RWPE2 (cell line): ENCODE data around the gene PKMYT1.

Experiments used
- ATAC-seq: fragments of 200-7000 bp; cut with Tn5 transposase; 3 replicates; pipeline ENCODE4 v1.9.1; 2021; ENCODE audit warnings: low read depth
- DNase-seq: peaks from one replicate; pipeline ENCODE4 v3.0.0-alpha.2; 2020; ENCODE audit warnings: low spot score
- H3K27ac ChIP-seq: fragments of 450-650 bp; 2 replicates; pipeline ENCODE4 v1.5.1; 2017; ENCODE audit warnings: mild to moderate bottlenecking; ENCODE audit not compliant: poor library complexity, severe bottlenecking
- H3K27me3 ChIP-seq: fragments of 250-450 bp; sonication (Bioruptor Pico); 2 replicates; pipeline ENCODE4 v1.5.1; 2021; ENCODE audit warnings: mild to moderate bottlenecking, moderate library complexity; ENCODE audit not compliant: insufficient read depth, poor library complexity, severe bottlenecking
- H3K36me3 ChIP-seq: fragments of 250-450 bp; sonication (Bioruptor Pico); 2 replicates; pipeline ENCODE4 v1.5.1; 2020; ENCODE audit warnings: low read depth, mild to moderate bottlenecking, moderate library complexity
- H3K4me1 ChIP-seq: fragments of 250-450 bp; sonication (Bioruptor Pico); 2 replicates; pipeline ENCODE4 v1.5.1; 2021; ENCODE audit warnings: mild to moderate bottlenecking, moderate library complexity; ENCODE audit not compliant: insufficient read depth, poor library complexity, severe bottlenecking
- H3K4me3 ChIP-seq: fragments of 250-450 bp; sonication (Bioruptor Pico); 2 replicates; pipeline ENCODE4 v1.5.1; 2021; ENCODE audit warnings: mild to moderate bottlenecking, moderate library complexity; ENCODE audit not compliant: severe bottlenecking
- H3K9me3 ChIP-seq: fragments of 250-450 bp; sonication (Bioruptor Pico); 2 replicates; pipeline ENCODE4 v1.5.1; 2021; ENCODE audit warnings: mild to moderate bottlenecking, moderate library complexity; ENCODE audit not compliant: severe bottlenecking
- TF ChIP-seq, protein P1 (sequence below): fragments of 450-650 bp; IDR thresholded peaks from one replicate; pipeline ENCODE4 v1.5.1; 2017; ENCODE audit warnings: mild to moderate bottlenecking, moderate library complexity; ENCODE audit not compliant: poor library complexity, severe bottlenecking

The PKMYT1 gene

DNA sequence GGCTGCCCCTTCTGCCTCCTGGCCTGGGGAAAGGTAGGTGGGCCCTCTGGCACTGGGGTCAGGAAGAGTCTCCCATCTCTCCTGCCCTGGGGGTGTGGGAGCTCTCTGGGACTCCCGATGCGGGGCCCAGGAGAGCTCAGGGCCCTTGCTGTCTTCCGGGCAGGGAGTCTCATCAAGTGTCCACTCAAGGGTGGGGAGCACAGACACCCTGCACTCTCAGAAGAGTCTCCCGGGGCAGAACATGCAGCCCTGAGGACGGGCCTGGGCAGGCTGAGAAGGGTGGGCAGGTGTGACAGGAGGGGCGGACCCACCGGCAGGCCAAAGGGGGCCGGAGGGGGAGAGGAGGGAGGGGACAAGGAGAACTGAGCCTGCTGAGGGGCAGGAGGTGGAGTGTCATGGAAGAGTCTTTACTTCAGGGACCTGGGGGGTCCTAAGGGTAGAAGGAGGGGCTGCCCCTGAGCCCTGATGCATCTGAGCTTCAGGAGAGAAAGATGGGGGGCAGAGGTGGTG lies 8.4 kb upstream of the PKMYT1 start:
- Histone ChIP-seq H3K27me3 (no peaks in the 10 kb centered on the region), H3K9me3 (no peaks in the 10 kb centered on the region)
- ATAC-seq = no peak

DNA sequence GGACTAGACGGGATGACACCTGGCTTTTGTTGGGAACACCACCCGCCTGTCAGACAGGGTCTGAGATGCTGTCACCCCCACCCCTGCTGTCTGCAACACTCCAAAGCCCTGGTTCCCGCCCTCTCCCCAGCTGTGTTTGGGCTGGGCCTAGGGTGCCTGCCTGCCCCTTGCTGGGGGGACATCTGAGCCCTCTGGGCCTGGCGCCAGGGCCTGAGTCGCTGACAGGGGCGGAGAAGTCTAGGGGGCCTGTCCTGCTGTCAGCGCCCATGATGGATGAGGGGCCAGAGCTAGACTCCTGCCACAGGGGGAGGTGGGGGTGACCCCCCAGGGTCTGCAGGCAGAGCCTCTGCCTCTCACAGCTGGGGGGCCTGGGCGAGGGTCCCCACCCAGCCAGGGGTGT lies 7.6 kb upstream of the PKMYT1 start:
- Histone ChIP-seq H3K9me3 (no peaks in the 10 kb centered on the region), H3K4me1 (peaks cover 31% of the 10 kb centered on the region), H3K27me3 (no peaks in the 10 kb centered on the region), H3K27ac (no peak overlapping the region), H3K36me3 (no peaks in the 10 kb centered on the region), H3K4me3 (no peak overlapping the region)
- TF ChIP-seq, protein P1, sequence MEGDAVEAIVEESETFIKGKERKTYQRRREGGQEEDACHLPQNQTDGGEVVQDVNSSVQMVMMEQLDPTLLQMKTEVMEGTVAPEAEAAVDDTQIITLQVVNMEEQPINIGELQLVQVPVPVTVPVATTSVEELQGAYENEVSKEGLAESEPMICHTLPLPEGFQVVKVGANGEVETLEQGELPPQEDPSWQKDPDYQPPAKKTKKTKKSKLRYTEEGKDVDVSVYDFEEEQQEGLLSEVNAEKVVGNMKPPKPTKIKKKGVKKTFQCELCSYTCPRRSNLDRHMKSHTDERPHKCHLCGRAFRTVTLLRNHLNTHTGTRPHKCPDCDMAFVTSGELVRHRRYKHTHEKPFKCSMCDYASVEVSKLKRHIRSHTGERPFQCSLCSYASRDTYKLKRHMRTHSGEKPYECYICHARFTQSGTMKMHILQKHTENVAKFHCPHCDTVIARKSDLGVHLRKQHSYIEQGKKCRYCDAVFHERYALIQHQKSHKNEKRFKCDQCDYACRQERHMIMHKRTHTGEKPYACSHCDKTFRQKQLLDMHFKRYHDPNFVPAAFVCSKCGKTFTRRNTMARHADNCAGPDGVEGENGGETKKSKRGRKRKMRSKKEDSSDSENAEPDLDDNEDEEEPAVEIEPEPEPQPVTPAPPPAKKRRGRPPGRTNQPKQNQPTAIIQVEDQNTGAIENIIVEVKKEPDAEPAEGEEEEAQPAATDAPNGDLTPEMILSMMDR = no peak
- ATAC-seq (no peak), DNase-seq (no peak)

More for the DNA sequence above, 8.4 kb upstream of the PKMYT1 start:
- TF ChIP-seq, protein P1 = no peak
- no peak overlapping the region for H3K27ac ChIP-seq
- H3K36me3 ChIP-seq = no peaks in the 10 kb centered on the region
- no peak overlapping the region for H3K4me3 ChIP-seq
- H3K4me1 ChIP-seq = peaks cover 32% of the 10 kb centered on the region
- no peak for DNase-seq

DNA sequence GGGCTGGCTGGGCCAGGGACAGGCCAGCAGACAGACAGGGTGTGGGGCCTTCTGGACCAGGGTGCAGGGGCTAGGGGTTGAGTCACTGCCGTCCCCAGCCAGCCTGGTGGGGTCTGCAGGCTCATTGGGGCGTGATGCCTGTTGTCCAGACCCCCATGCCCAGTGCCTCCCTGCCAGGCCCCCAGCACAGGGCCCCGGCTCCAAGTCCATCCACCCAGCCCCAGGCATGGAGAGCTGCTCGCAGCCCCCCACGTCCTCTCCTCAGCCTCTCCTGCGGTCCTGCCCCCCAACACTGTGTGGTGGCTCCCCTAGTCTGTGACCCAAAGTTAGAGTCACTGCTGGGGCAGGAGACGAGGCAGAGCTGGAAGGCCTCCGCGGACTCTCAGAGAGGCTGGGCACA lies 7.0 kb upstream of the PKMYT1 start:
- no peak for DNase-seq
- Histone ChIP-seq H3K36me3 (no peaks in the 10 kb centered on the region), H3K27me3 (no peaks in the 10 kb centered on the region), H3K4me1 (peaks cover 26% of the 10 kb centered on the region), H3K4me3 (no peak overlapping the region), H3K27ac (no peak overlapping the region), H3K9me3 (no peaks in the 10 kb centered on the region)
- TF ChIP-seq, protein P1 = no peak
- no peak for ATAC-seq

DNA sequence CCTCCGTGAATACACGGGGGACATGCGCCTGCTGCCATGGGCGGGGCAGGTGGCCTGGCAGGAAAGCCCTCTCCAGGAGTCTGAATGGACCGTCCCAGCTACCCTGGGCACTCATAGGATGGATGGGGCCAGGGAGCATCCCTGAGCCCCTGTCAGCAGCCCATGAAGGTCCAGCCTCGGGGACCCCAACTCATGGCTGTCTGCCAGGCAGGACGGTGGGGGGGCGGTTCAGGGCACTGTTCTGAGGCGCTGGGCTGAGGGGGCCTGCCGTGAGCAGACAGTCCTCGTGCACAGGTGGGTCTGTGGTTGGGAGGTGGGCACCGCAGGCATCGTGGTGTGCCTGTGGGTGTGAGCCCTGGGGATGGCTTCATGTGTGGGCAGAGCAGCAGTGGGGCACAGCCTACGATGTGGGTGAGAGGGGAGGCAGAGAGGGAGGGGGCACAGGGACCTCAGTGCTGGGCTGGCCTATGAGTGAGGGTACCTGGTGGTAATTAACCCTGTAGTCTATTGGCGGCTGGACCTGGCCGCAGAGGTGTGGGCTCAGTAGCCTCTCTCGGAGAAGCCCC lies 6.5 kb upstream of the PKMYT1 start:
- ATAC-seq = no peak
- no peaks in the 10 kb centered on the region for H3K27me3 ChIP-seq
- peaks cover 20% of the 10 kb centered on the region for H3K4me1 ChIP-seq
- H3K9me3 ChIP-seq = no peaks in the 10 kb centered on the region
- no peaks in the 10 kb centered on the region for H3K36me3 ChIP-seq
- DNase-seq = no peak
- TF ChIP-seq, protein P1 = no peak
- no peak overlapping the region for H3K27ac ChIP-seq
- no peak overlapping the region for H3K4me3 ChIP-seq

DNA sequence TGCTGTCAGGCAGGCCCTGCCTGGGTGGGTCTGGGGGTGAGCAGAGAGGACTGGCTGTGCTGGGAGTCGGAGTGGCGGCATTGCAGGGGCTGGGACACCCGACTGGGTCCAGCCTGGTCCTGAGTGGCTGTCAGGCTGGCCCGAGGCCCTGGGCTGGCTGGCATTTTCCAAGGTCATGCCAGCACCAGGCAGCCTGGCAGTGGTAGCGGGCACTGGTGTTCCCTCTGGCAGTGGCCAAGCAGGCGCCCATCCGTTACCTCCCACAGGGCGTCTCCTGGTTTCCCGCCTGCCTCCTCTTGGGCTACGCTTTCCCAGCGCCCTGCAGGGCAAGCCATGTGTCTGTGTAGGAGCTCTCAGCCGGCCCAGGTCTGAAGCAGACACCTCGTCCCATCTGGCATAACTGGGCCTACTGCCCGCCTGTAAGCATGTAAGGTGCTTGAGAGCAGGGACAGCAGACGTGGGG lies 5.7 kb upstream of the PKMYT1 start:
- no peak for ATAC-seq
- TF ChIP-seq, protein P1 = no peak
- peaks cover 12% of the 10 kb centered on the region for H3K4me1 ChIP-seq
- no peak overlapping the region for H3K27ac ChIP-seq
- H3K36me3 ChIP-seq = no peaks in the 10 kb centered on the region
- DNase-seq = no peak
- no peaks in the 10 kb centered on the region for H3K27me3 ChIP-seq
- no peak overlapping the region for H3K4me3 ChIP-seq
- no peaks in the 10 kb centered on the region for H3K9me3 ChIP-seq
